DLD1 (cell line): ENCODE results near the gene CD84.
"Not testable (repeated sequence)": the region's sequence is repeated elsewhere in the genome, so short reads cannot be mapped to it uniquely, and the experiment has no call there.

Experiments used
- in situ Hi-C: cut with HindIII; loops from 2 replicates; pipeline ENCODE4 v1.10.0; 2017; ENCODE audit warnings: low sequenced_read_pairs

Gene CD84

DNA sequence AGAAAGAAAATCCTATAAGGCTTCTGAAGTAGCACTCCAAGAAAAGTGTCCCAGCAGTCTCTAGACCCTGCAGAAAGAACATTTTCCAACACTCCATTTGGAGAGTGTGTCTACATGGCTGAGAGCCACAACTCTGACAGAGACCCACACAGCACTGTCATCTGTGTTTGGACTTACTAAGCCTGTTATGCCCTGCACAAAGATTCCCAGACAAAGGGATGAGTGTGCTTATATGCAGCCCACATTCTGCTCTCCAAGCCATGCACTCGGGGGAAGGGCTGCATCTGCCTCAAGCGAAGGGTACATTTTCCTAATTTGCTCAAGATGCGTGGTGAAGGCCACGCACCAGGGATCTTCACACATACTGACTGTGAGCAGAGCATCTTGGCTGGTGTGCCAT lies 31.9 kb downstream of the CD84 start:
- in situ Hi-C loops, result no loop called here

GRCh38 chr1:160546942-160547341 lies 32.4 kb downstream of the CD84 start:
- in situ Hi-C loops, result no loop called here

DNA sequence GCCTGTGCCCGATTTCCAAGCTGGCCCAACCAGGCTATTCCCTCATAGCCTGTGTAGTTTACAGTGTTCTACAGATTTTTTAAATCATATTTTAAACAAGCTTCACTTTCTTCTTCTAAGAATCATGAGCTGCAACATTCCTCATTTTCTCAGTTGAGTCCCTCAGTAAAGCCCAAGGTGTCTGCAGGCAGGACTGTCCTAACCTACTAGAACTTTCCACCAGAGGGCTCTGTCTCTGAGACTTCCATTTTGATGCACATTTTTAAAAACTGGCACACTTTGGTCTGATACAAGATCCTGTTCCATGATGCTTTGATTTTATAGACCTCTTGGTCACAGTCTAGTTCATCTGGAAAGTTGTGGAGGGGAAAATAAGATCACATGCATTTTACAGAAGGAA lies 34.6 kb downstream of the CD84 start:
- in situ Hi-C loops, result no loop called here

- in situ Hi-C loops, result no loop called here
Observed at GRCh38 chr1:160542303-160542945, 36.9 kb downstream of the CD84 start.

DNA sequence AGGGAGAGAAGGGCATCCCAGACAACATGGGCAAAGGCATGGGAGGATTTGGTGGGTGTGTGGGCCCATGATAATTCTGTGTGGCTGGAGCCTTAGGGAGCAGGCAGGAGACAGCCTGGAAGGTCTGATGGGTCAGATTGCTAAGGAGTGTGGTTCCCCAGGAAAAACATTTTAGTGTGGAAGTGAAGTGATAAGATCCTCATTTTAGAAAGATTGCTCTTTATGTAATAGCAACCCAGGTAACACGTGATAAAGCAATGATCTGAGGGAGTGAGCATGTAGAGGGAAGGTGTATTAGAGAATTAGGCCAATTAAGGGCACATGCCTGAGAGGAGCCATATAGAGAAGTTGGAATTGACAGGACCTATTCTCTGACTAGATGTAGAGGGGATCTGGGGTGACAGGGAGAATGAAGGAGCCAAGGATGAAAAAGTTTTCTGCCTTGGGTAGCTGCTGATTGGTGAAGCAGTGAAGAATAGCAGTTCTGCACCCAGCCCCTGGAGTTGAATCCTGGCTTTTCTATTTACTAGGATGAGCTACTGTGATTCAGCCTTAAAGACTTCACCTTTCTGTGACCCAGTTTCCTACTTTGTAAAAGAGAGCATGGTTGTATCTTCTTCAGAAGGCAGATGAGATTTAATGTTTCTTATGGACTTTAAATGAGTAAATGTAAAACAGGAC lies 37.5 kb downstream of the CD84 start:
- in situ Hi-C loops, result no loop called here

DNA sequence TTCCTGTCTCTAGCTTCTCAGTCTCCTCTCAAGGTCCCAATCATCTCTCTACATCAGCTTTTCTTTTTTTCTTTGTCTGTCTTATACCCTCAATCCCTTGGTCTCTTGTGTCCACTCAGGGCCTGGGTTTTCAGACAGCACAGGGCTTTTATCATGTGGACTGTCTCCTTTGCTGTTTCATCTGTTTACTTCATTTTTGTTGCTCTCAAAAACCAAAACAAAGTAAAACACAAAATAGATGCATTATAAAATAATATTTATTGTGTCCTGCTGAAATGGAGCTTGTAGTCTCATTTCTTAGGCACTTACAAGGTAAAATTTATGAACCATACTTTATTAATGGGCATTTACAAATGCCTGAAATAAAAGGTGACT lies 38.5 kb downstream of the CD84 start:
- in situ Hi-C loops, result no loop called here

GRCh38 chr1:160539990-160540858 lies 39.1 kb downstream of the CD84 start:
- in situ Hi-C loops, result no loop called here

- in situ Hi-C loops, result no loop called here
Observed at GRCh38 chr1:160539684-160539989, 39.7 kb downstream of the CD84 start.

DNA sequence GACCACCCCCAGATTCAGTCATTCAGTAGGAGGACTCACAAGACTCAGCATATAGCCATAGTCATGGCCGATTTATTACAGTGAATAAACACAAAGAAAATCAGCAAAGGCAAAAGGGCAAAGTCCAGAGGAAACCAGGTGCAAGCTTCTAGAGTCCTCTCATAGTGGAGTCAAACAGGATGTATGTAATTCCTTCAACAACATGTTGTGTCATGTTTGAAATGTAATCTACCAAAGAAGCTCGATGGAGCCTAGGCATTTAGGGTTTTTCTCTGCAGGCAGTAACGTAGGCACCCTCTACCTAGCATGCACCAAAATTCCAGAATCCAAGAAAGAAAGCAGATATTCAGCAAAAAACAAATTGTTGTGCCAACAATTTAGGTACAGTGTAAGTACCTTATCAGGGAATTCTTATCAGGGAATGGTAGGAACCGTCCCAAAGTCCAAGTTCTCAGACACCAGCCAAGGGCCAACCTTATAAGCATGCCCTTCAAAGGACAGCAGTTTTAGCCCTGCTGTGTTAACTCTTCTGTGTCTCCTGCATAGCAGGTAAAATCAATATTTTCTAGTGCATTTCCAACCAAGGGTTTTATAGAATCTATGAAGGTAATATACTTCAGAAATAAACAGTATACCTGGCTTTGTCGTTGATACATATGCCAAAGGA lies 40.2 kb downstream of the CD84 start:
- in situ Hi-C loops, result no loop called here

GRCh38 chr1:160537714-160538665 lies 41.3 kb downstream of the CD84 start:
- in situ Hi-C loops, result no loop called here

DNA sequence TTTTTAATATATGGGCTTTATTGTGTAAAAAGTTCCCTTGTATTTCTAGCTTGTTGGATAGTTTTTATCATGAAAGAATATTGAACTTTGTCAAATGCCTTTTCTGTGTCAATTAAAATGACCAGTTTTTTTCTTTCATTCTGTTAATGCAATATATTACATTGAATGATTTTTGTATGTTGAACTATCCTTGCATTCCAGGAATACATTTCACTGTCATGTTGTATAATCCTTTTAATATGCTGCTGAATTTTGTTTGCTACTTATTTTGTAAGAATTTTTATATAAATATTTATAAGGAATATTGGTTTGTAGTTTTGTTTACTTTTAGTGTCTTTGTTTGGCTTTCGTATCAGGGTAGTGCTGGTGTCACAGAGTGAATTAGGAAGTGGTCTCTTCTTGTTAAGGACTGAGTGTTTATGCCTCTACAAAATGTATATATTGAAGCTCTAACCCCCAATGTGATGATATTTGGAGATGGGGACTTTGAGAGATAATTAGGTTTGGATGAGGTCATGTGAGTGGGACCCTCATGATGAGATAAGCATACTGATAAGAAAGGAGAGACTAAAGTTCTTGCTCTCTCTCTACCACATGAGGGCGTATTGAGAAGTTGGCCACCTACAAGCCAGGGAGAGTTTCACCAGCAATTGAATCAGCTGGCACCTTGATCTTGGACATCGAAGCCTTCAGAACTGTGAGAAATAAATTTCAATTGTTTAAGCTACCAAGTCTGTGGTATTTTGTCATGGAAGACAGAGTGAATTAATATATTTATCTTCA lies 44.3 kb downstream of the CD84 start:
- in situ Hi-C loops, result no loop called here

DNA sequence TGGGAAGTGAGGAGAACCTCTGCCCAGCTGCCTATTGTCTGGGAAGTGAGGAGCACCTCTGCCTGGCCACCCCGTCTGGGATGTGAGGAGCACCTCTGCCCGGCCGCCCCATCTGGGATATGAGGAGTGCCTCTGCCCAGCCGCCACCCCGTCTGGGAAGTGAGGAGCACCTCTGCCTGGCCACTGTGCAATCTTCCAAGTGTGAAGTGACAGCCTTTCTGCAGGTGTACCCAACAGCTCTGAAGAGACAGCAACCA lies 46.8 kb downstream of the CD84 start:
- in situ Hi-C loops, result not testable (repeated sequence)

- in situ Hi-C loops, result not testable (repeated sequence)
Observed at GRCh38 chr1:160531809-160532556, 47.3 kb downstream of the CD84 start.

GRCh38 chr1:160529401-160529952 lies 49.8 kb downstream of the CD84 start:
- in situ Hi-C loops, result not testable (repeated sequence)

GRCh38 chr1:160523789-160524188 lies 55.5 kb downstream of the CD84 start:
- in situ Hi-C loops, result not testable (repeated sequence)

GRCh38 chr1:160522622-160523345 lies 56.5 kb downstream of the CD84 start, which contains the start of gene SLAMF6:
Gene SLAMF6 (minus strand): TSS chr1:160523255. CDS start chr1:160523192, 63 bp downstream.
- in situ Hi-C loops, result no loop called here

- in situ Hi-C loops, result no loop called here
Observed at GRCh38 chr1:160522136-160522535, 57.2 kb downstream of the CD84 start.

DNA sequence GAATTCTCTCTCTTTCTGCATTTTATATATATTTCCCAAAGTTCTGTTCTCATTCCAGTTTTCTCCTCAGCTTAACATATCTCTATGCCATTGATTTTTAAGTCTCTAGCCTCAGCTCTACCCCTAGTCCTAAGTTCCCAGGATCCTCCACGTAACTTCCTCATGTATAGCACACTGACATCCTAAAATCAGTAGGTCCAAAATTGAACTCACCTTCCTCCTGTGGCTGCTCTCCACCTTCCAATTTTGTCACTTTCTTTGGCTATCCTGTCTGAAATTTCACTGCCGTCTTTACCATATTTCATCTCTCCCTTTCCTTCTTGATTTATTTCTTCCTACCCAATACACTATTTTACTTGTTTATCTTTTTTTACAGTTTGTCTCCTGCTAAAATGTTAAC lies 57.7 kb downstream of the CD84 start:
- in situ Hi-C loops, result no loop called here
